ENCODE results near the gene RASGEF1C. TPM values are rescaled to one million over a fixed set of nuclear protein-coding genes. Genes with fewer than 3 reads are reported as not detected.
"Not testable (repeated sequence)": the region's sequence is repeated elsewhere in the genome, so short reads cannot be mapped to it uniquely, and the experiment has no call there.

The RASGEF1C gene
- total RNA-seq, 1 experiment from 2014 or later = not detected

- peaks cover 26% of the 10 kb centered on the region for H3K4me1 Mint-ChIP-seq (ENCODE audit: low read depth, unreplicated experiment)
- CTCF ChIA-PET = interaction anchor here (1.5 kb wide), 1 partner anchor 79 kb away, joined by 4 read pairs; no protein-coding TSS in a partner anchor
Observed at GRCh38 chr5:180210961-180211760, 2.1 kb upstream of the RASGEF1C start.

GRCh38 chr5:180210077-180210476 lies 1.1 kb upstream of the RASGEF1C start:
- intact Hi-C loops (cut with micrococcal nuclease; ENCODE audit: unreplicated experiment); H3K27ac Mint-ChIP-seq (ENCODE audit: unreplicated experiment); DNase-seq; H3K4me3 Mint-ChIP-seq (ENCODE audit: low read depth, unreplicated experiment); BruUV-seq (replicated peaks); H3K9me3 Mint-ChIP-seq (ENCODE audit: low read depth, unreplicated experiment): not testable (repeated sequence)
- peaks cover 10% of the 10 kb centered on the region for H3K36me3 Mint-ChIP-seq (ENCODE audit: insufficient read depth, unreplicated experiment)
- H3K27me3 Mint-ChIP-seq (ENCODE audit: unreplicated experiment) = peaks cover 43% of the 10 kb centered on the region
- H3K4me1 Mint-ChIP-seq (ENCODE audit: low read depth, unreplicated experiment) = peaks cover 26% of the 10 kb centered on the region
- CTCF ChIA-PET = interaction anchor here (1.2 to 1.5 kb wide), 2 partner anchors 80 to 83 kb away, joined by 4 read pairs; no protein-coding TSS in a partner anchor

More at GRCh38 chr5:180210961-180211760, 2.1 kb upstream of the RASGEF1C start:
- no peak for TF ChIP-seq CTCF (IDR thresholded peaks at IDR 0.05; ENCODE audit: unreplicated experiment)
- Mint-ChIP-seq H3K36me3 (ENCODE audit: insufficient read depth, unreplicated experiment) (peaks cover 10% of the 10 kb centered on the region), H3K27ac (ENCODE audit: unreplicated experiment) (no peak overlapping the region), H3K9me3 (ENCODE audit: low read depth, unreplicated experiment) (peaks cover 3% of the 10 kb centered on the region), H3K4me3 (ENCODE audit: low read depth, unreplicated experiment) (no peak overlapping the region), H3K27me3 (ENCODE audit: unreplicated experiment) (peaks cover 43% of the 10 kb centered on the region)
- intact Hi-C loops (cut with micrococcal nuclease; ENCODE audit: unreplicated experiment) = no loop called here
- no TSS peak for BruUV-seq (replicated peaks)
- DNase-seq = no peak

- Mint-ChIP-seq H3K27ac (ENCODE audit: unreplicated experiment) (no peak overlapping the region), H3K4me3 (ENCODE audit: low read depth, unreplicated experiment) (peak overlapping the region; percentile 38), H3K9me3 (ENCODE audit: low read depth, unreplicated experiment) (no peaks in the 10 kb centered on the region), H3K4me1 (ENCODE audit: low read depth, unreplicated experiment) (peaks cover 26% of the 10 kb centered on the region), H3K27me3 (ENCODE audit: unreplicated experiment) (peaks cover 42% of the 10 kb centered on the region), H3K36me3 (ENCODE audit: insufficient read depth, unreplicated experiment) (peaks cover 10% of the 10 kb centered on the region)
- CTCF ChIA-PET = interaction anchor here (0.7 to 1.8 kb wide), 7 partner anchors 9 to 124 kb away, joined by 3 to 4 read pairs (median 3); no protein-coding TSS in a partner anchor
- BruUV-seq (replicated peaks) = no TSS peak
- peak; percentile 39 for DNase-seq
- no peak for TF ChIP-seq CTCF (IDR thresholded peaks at IDR 0.05; ENCODE audit: unreplicated experiment)
- intact Hi-C loops (cut with micrococcal nuclease; ENCODE audit: unreplicated experiment) = loop anchor here (5.0 to 10.0 kb wide), 2 partner anchors 81 to 266 kb away; no protein-coding TSS in a partner anchor
Observed at GRCh38 chr5:180208435-180209081, 453 bp downstream of the RASGEF1C start.

- no peak for TF ChIP-seq CTCF (IDR thresholded peaks at IDR 0.05; ENCODE audit: unreplicated experiment)
- peaks cover 10% of the 10 kb centered on the region for H3K36me3 Mint-ChIP-seq (ENCODE audit: insufficient read depth, unreplicated experiment)
- H3K27me3 Mint-ChIP-seq (ENCODE audit: unreplicated experiment) = peaks cover 37% of the 10 kb centered on the region
- H3K9me3 Mint-ChIP-seq (ENCODE audit: low read depth, unreplicated experiment) = no peaks in the 10 kb centered on the region
- H3K4me3 Mint-ChIP-seq (ENCODE audit: low read depth, unreplicated experiment) = peak overlapping the region; percentile 38
- DNase-seq = no peak
- H3K27ac Mint-ChIP-seq (ENCODE audit: unreplicated experiment) = no peak overlapping the region
- CTCF ChIA-PET = interaction anchor here (0.7 to 1.8 kb wide), 6 partner anchors 8 to 124 kb away, joined by 3 to 4 read pairs (median 4); no protein-coding TSS in a partner anchor
- BruUV-seq (replicated peaks) = no TSS peak
- peaks cover 24% of the 10 kb centered on the region for H3K4me1 Mint-ChIP-seq (ENCODE audit: low read depth, unreplicated experiment)
- intact Hi-C loops (cut with micrococcal nuclease; ENCODE audit: unreplicated experiment) = loop anchor here (5.0 to 10.0 kb wide), 2 partner anchors 81 to 267 kb away; no protein-coding TSS in a partner anchor
Observed at GRCh38 chr5:180208038-180208434, 975 bp downstream of the RASGEF1C start.

Data from Calu3 (cell line).